ENCODE results near the gene KLF13.

The KLF13 gene

DNA sequence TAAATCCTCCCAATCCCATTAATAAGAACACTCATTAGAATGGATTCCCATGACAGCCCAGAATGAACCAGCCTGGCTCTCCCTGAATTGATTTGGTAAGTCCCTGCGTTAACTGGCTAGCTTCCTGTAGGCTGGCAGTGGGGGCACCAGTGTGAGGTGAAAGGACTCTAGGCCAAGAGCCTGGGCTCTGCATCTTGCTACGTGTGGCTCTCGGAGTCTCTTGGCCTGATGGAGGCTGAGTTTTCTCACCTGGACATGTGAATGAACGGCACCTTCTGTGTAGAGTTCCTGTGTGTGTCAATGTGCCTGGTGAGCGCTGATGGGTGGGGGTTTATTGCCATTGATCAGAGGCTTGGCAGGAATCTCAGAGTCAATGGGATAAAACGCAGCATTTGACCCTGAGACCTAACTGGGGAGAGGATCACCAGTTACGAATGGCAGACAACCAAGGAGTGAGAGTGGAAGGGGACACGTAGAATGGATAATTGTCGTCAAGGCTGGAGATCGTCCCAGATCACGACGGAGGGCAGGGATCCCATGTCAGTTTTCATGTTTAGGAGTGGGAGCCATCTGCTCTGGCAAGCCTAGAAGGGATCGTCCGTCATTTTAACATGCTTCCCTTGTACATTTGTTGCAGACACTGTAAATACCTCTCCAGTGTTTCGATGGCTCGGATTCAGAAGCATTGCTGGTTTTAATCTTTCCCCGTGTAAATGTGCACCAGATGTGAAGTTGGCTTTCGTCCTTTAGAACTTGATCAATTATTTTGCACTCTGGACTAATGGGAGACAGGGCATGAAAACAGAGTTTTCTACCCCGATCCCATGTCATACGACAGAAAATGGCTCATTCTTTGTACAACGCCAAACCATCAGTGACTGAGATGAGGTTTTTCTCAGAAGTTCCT lies 9.0 kb upstream of the KLF13 start:
- no peak for DNase-seq

DNA sequence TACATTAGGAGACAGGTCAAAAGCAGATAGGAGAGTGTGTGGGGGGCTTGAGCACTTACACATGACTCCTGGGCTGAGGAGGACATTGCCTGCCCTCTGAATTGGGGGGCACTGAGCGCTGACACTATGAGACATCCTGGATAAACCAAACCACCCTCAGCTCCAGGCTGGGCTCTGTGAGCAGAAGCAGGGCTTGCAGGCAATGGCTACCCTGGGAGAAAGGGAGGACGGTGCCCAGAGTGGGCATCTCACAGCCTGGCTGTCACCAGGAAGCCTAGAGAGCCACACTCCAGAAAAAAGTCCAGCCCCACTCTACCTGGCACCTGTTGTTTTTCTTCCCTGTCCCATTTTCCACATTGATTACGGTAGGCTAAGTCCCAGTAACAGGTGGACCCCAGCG lies 8.2 kb upstream of the KLF13 start:
- DNase-seq: no peak

DNA sequence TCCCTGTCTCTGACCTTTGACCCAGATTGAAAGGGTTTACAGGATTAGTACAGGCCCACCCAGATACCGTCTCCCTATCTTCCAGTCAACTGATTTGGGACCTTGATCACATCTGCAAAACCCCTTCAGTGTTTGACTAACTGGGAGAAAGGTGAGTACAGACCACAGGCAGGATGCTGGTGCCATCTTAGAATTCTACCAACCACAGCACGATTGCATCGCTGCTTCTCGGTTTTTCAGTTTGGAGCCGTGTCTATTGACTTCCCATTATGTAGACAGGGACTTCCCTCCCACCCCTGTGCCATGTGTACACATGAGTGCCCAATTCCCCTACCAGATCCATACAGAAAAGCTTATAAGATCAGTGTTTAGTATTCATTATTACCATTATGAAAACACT lies 6.6 kb upstream of the KLF13 start:
- DNase-seq: no peak

DNA sequence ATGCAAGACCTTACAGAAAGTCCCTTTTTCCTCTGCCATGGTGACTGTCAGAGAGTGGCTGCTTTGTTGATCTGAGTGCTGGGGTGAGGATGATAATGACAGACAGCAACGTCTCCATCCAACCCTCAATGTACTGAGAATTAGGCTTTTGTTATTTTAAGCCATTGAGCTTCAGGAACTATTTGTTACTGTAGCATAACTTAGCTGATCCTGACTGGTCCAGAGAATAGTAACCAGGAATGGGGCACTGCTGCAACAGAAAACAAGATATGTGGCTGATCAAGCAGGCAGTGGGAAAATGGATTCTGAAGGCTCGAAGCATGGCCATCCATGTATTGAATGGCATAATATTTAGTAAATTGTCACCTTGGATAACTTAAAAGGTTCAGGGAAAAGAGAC lies 5.2 kb upstream of the KLF13 start:
- DNase-seq: no peak

DNA sequence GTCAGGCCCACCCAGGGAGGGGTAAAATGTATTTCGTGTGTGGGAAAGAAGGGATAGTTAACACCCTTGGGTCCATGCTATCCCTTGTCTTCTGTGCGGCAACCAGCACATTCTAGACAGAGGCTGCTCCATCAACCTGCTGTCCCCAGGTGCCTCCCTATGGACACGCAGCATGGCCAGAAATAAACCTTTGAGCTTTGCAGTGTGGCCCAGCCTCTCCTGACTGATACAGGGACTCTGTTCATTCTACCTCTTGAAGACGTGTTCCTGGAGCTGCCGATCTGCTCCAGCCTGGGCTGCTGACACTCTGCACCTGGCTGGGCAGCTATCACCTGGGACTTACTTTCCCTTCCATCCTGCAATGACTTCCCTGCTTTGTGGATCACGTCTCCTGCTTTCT lies 4.1 kb upstream of the KLF13 start:
- no peak for DNase-seq

DNA sequence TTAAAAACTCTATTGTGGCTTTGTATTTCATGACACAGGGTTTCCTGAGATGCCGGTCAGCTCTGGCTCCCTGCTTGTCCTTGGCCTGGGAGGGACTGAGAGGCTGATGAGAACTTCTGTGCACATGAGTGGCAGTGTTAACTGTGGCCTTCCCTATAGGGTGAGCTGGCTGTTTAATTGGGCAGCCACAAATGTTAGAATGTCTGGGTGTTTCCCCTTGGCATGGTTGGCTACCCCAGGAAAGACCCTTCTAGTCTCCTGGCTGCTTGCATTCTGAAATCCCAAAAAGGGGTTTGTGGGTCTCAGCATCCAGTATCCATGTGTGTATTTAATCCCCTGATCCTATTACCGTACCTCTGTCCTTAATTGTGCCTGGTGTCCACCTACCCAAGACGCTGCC lies 3.0 kb upstream of the KLF13 start:
- DNase-seq: no peak

DNA sequence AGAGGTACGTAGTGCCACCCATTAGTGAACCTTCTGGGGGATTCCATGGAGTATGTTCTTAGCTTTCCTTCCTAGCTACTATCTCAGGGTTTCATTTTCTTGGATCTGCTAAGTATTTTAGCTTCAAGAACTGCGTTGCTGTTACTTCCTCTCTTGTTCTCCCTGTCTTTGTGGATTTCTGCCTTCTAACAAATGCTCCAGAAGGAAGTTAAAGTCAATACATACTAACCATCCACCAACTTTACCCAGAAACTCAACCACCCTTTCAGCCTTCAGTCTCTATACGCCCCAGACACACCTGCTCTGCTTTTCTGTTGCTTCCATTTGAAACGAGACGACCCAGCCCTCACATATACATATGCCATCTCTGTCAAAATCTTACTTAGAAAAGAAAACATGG lies 2.4 kb upstream of the KLF13 start:
- no peak for DNase-seq

DNA sequence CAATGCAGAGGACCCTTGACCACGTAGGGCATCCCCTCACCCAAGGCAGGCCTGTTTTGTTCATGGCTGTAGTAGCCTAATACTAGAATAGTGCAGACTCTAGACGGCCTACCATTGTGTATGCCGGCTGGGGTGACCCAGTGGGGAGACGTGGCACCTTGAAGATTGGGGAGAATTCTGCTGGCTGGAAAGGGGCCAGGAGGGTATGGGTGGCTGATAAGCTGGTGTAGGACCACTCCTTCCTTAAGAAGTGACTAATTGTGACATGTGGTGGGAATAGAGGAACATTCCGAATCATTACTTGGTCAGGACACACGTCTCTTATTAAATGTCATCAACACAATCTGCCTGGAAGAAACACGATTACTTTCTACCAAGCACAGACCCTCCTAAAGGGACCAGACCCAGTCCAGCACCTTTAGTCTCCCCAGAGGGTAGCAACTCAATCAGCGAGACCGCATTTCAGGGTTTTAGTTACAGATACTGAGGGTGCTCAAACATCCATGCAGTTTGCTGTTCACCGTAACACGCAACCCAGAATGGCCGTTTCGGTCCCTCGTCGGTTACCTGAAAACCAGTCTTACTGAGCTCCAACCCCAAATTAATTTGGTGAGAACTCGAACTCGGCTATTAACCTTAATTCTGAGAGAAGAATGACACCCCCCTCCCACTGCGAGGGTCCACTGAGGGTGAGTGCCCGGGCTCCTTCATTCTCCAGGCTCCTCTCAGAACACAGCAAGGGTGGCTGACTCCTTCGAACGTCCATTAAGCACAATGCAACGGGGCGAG lies 1.6 kb upstream of the KLF13 start:
- no peak for DNase-seq

DNA sequence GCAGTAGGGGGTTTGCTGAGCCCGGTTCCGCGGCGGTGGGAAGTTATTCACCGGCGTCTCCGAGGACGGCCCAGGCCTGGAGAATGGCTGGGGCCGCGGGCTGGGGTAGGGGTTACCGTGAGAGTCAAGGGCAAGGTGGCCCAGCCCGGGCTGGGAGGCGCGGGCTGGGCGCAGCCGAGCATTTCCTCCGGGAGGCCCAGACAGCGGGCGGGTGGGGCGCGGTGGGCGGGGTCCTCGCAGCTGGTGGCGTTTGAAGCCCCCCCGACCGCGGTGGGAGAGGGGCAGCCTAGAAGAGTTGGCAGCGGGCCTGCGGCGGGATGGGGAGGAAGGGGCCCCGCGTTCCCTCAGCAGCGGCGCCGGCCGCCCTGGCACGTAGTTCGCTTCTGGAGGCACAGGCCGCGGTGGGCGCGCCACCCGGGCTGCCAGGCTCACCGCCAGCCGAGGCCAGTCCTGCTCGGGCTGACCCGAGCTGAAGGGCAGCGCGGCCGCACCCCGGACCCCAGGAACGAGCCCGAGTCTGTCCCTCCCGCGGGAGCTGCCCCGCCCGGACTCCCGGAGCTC lies 960 bp upstream of the KLF13 start:
- DNase-seq: peak in 4 of 5 experiments; percentile 51 to 70 (median 62)

DNA sequence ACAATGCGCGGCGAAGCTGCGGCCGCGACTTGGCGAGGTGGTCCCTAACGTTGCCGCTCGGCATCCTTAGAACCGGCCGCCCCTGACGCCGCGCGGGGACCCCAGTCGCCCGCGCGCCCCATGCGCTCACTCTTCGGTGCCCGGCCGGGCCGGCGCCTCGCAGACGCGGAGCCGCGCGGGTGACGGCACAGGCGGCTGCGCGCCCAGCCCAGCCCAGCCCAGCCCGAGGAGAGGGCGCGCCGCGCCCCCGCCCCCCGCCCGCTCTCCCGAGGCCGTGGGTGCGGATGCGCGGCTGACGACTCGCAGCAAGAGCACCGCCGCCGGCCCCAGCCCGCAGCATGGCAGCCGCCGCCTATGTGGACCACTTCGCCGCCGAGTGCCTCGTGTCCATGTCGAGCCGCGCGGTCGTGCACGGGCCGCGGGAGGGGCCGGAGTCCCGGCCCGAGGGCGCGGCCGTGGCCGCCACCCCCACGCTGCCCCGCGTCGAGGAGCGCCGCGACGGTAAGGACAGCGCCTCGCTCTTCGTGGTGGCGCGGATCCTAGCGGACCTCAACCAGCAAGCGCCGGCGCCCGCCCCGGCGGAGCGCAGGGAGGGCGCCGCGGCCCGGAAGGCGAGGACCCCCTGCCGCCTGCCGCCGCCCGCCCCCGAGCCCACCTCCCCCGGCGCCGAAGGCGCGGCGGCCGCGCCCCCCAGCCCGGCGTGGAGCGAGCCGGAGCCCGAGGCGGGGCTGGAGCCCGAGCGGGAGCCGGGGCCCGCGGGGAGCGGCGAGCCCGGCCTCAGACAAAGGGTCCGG lies 437 bp downstream of the KLF13 start:
- peak in 4 of 5 experiments; percentile 51 to 92 (median 66) for DNase-seq

DNA sequence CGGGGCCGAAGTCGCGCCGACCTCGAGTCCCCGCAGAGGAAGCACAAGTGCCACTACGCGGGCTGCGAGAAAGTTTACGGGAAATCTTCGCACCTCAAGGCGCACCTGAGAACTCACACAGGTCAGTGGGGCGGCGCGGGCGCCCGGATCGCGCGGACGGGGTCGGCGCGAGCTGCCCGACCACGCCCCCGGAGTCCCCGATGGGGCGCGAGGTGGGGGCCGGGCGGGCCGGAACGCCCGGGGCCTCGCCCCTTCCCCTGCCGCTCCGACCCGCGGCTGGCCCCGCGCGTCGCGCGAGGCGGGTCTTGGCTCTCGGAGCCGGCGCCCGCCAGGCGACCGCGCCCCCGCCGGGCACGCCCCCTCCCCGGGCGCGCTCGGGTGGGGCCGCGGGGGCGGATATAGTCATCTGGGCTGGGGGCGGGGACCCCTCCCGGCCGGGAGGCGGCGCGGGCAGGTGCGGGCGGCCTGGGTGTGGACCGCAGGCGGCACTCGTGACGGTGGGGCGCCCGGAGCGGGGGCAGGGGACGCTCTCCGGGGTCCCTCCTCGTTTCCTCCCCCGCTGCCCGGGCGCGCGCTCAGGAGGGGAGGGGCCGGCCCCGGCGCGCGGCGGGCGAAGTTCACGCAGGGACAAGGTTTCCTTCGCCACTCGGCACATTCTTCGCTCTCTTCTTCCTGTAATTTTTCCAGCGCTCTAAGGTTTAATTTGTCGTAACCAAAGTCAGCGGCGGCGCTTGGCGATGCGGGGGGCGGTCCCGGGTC lies 1.2 kb downstream of the KLF13 start:
- DNase-seq: peak; percentile 52 to 88 (median 80)

DNA sequence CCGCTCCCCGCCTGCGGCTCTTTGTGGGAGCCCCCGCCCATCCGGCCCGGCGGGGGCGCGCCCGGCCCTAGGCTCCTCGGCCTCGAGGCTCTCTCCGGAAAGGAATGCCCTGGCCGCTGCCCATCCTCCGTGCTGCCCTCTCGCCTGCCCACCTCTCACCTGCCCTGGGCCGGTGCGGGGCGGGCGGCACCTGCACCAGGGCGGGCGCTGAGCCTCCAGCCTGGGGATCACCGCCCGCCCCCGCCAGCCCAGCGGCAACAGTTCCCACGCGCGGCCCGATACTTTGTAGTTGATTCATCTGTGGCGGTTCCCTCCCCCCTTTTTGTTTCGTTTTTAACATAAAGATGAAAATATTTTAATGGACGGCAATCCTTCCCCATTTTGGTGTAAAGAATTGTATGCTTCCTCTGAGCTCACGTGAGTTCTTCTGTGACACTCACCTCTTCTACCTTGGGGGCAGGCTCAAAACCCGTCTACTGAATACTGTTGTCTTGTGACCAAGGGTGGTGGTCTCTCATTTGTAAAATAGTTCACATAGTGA lies 1.9 kb downstream of the KLF13 start:
- peak; percentile 43 to 76 (median 69) for DNase-seq

DNA sequence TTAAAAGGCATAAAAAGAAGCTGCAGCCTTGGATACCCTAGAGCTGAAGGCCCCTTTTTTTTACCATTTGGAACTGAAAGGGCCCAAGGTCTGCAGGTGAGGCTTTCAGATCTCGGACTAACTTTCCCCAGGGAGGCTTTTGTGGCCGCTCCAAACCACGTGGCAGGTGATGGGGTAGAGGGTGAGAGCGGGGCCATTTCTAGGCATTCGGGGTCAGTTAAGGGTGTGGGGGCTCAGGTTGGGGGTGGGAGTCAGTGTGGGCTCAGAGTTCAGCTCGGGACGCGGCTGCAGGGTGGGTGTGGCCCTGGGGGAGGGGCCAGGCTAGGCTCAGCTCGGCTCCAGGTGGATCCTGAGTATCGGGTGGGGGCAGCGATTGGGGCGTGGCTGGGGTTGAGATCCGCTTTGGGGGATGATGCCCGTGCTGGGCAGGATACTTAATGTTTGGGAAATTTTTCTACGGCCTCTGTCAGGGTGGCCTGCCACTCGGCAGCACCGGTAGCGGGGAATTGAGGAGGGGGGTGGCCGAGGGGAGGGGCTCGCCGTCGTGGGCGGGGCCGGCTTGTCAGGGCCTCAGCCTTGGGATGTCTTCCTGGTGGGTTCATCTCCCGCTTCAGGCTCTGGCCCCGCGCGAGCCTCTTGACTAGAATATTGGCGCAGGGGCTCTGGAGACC lies 2.5 kb downstream of the KLF13 start:
- peak in 1 of 5 experiments; percentile 46 for DNase-seq

DNA sequence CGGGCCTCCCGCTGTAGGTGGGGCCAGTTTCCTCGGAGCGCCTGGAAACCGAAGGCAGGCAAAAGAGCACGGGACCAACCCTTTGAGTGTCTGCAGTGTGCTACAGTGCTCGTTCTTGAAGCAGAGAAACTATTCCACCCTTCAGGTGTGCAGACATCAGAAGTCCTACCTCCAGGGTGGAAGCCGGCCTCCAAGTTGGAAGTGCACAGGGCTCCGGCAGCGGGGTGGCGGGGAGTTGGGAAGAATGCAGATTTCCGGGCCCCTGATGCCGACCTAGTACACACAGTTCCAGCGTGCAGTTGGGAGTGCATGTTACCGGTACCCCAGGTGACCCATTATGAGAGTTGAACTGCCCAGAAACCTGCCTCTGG lies 3.0 kb downstream of the KLF13 start:
- no peak for DNase-seq

DNA sequence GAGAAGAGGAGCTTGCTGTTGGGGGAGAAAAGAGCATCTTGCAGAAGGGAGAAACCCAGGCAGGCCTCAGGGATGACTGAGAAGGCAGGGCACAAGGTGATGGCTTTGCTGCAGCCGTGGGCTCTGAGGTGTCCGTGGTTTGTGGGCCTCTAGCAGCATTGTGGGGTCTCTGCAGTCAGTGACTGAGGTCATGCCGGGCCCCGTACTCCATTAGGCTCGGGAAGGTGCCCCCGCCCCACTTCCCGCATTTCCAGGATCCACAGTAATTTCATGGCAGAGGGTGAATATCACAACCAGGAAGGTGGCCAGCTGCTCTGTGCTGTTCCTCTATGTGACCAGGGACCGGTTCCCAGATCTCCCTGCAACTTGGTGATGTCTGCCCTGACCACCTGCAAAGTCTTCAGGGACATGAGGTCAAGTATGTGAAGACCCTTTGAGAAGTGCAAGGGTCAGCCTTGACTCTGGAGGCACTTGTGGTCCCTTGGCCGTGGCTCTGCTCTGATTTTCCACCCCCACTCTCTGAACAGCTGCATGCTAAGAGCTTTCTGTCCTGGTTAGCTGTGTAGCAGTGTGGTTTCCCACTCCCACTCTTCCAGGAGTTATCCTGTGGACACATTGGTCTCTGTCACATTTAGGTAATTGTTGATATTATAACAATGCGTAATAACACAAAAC lies 3.6 kb downstream of the KLF13 start:
- DNase-seq: no peak

DNA sequence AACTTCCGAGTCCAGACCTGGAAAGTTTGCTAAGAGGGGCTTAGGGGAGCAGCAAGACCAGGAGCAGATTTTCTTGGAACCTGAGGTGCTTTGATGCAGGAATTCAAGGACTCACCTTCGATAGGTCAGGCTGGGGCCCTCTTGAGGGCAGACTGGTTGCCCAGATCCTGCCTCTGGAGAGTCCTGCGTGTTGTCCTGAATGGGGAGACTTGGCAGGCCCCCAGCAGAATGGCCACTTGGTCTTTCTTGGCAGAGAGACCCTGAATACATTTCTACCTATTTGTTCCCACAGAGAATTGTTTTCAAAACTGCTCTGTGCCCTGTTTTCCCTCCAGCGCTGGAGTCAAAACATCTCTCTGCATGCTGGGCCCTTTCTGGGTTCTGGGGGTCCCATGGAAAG lies 4.2 kb downstream of the KLF13 start:
- DNase-seq: no peak

DNA sequence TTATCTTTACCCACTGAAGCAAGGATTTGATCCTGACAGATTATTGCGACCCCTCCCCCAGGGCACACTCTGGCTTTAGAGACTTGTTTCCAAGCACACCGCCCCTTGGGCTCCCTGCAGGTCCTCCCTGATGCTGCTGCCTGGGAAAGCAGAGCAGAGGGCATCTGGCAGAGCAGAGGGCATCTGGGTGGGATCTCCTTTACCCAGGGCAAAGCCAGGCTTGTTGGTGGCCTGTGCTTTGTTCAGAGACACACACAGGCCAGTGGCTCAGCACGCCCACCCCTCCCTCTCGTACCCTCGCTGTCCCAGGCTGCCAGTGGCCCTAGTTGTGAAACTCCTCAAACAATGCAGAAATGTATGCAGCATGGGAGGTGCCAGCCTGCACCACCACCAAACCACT lies 4.8 kb downstream of the KLF13 start:
- DNase-seq: no peak

DNA sequence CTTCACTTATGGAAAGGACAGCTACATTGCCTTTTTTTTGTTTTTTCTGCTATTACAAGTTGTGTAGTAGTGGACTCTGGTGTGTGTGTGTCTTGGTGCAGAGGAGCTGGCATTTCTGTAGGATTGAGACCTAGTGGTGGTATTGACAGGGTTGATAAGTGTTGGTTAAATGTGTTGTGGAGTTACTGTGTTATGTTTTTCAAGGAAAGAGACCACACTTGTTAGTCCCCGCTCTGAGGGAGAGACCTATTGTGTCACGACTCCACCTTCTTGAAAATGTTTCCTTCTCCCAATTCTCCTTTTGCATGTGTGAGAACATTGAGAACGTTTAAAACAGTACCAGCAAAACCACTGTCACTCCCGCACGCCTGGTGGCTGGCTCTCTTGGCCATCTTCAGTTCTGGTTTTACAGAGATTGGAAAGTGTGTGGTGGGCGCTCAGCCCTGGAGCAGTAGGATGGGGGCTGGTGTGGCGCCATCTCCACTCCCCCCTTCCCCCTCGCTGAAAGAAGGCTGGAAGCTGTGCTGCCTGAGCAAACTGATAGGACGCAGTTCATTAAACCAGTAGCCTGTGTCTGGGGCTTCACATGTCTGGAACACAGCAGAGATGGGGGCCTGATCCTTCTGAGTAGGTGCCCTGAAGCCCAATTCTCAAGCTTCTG lies 5.5 kb downstream of the KLF13 start:
- no peak for DNase-seq

DNA sequence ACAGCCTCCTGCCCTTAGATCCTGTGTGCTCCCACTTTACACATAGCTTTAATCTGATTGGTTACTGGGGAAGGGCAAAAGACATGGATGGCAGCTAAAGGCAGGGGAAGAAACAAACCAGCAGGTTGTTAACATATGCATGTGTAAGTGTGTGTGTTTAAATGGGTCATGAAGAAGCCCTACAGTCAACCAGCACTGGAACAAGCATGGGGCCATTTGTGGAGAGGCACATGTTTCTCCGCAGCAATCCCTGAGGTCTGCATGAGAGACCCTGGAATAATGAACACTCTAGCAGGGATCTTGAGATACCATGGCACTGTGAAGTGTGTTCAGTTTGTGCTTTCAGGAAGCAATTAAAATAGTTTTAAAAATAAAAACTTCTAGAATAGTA lies 6.0 kb downstream of the KLF13 start:
- no peak for DNase-seq

DNA sequence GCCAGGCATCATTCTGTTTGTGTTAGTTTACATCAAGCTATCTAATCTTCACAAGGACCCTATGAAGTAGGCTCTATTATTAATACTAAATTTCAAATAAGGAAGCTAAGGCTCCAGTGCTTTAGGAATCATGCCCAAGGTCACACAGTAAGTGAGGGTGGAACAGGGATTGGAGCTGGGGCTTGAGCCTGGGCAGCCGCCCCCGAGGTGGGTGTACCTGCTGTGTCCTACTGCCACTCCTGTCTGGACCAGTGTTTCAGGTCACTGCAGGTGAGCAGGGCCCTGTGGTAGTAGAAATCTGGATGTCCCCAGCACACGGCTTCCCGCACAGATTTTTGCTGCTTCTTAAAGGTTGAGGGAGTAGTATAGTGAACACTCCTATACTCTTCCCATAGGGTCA lies 6.5 kb downstream of the KLF13 start:
- DNase-seq: no peak
